GM12878 (cell line): ENCODE measurements around the gene WHAMM.

Source experiments
- BHLHE40 ChIP-seq, 2 experiments: fragments of 450-650 bp in 1 of 2; IDR thresholded peaks; 2 replicates each; pipeline ENCODE4 v1.6.1; 2011 to 2017; ENCODE audit warnings: low read depth in 2 of 2, borderline replicate concordance in 1 of 2, improper control_type of control experiment in 1 of 2, low read length in 1 of 2, mild to moderate bottlenecking in 1 of 2
- CEBPB ChIP-seq, 2 experiments: fragments of 150-350 bp in 1 of 2; IDR thresholded peaks; 2 replicates each; pipeline ENCODE4 v1.6.1; 2012 to 2014; ENCODE audit warnings: low read depth in 2 of 2, low read length in 2 of 2, borderline replicate concordance in 1 of 2, inconsistent platforms in 1 of 2
- CHD2 ChIP-seq: IDR thresholded peaks from 2 replicates; pipeline ENCODE4 v1.6.1; 2011; ENCODE audit warnings: low read depth, low read length, improper control_type of control experiment, borderline replicate concordance
- CTCF ChIP-seq, 3 experiments: IDR thresholded peaks in 2 of 3; conservative IDR thresholded peaks in 1 of 3; 2 replicates each; pipeline ENCODE4 v1.5.1; 2011; ENCODE audit warnings: low read depth in 3 of 3, low read length in 3 of 3, mild to moderate bottlenecking in 3 of 3, control low read depth in 2 of 3, moderate library complexity in 2 of 3, inconsistent platforms in 1 of 3, mixed read lengths in 1 of 3; ENCODE audit not compliant: control insufficient read depth in 2 of 3, insufficient read depth in 1 of 3; ENCODE audit errors: extremely low read depth in 1 of 3
- CUX1 ChIP-seq: IDR thresholded peaks from 2 replicates; pipeline ENCODE4 v1.6.1; 2012; ENCODE audit warnings: improper control_type of control experiment, low read depth, low read length; ENCODE audit not compliant: insufficient replicate concordance
- ESRRA ChIP-seq: IDR thresholded peaks from 2 replicates; pipeline ENCODE4 v1.6.1; 2012; ENCODE audit warnings: mild to moderate bottlenecking, low read length, improper control_type of control experiment
- MEF2B ChIP-seq: fragments of 450-650 bp; IDR thresholded peaks from 2 replicates; pipeline ENCODE4 v1.6.1; 2018; ENCODE audit warnings: mild to moderate bottlenecking, moderate library complexity; ENCODE audit not compliant: partially characterized antibody, poor library complexity, severe bottlenecking
- PAX8 ChIP-seq: fragments of 450-650 bp; IDR thresholded peaks from 2 replicates; pipeline ENCODE4 v1.6.1; 2017; ENCODE audit warnings: mild to moderate bottlenecking, moderate library complexity
- RAD21 ChIP-seq: IDR thresholded peaks from 2 replicates; pipeline ENCODE4 v1.6.1; 2011; ENCODE audit warnings: mild to moderate bottlenecking, low read depth, low read length, moderate library complexity; ENCODE audit not compliant: insufficient read depth
- ZBTB33 ChIP-seq: fragments of 450-650 bp; IDR thresholded peaks from 2 replicates; pipeline ENCODE4 v1.6.1; 2017; ENCODE audit warnings: mild to moderate bottlenecking

GRCh38 chr15:82870727-82871320, 61.4 kb downstream of the WHAMM start:
- TF ChIP-seq PAX8 = no peak
- TF ChIP-seq ESRRA = no peak
- no peak for TF ChIP-seq CTCF (IDR thresholded peaks at IDR 0.05 in 2 of 3, conservative IDR thresholded peaks at IDR 0.05 in 1 of 3; ENCODE audit: control insufficient read depth in 2 of 3, extremely low read depth in 1 of 3, insufficient read depth in 1 of 3, low read depth in 3 of 3, low read length in 3 of 3)
- no peak for TF ChIP-seq BHLHE40 (IDR thresholded peaks at IDR 0.05; ENCODE audit: borderline replicate concordance in 1 of 2, low read depth in 2 of 2, low read length in 1 of 2)
- TF ChIP-seq CEBPB (IDR thresholded peaks at IDR 0.05; ENCODE audit: borderline replicate concordance in 1 of 2, low read depth in 2 of 2, low read length in 2 of 2) = no peak
- TF ChIP-seq ZBTB33 = no peak
- TF ChIP-seq CUX1 = no peak
- no peak for TF ChIP-seq CHD2
- no peak for TF ChIP-seq MEF2B
- TF ChIP-seq RAD21 = no peak
